Neuronal stem cell (in vitro differentiated cells): Measurements from ENCODE around the gene ANGPTL7.

Source experiments
- DNase-seq: peaks from one replicate; pipeline ENCODE4 v3.0.0-alpha.2; 2013; ENCODE audit warnings: low spot score
- H2AFZ ChIP-seq: one replicate; pipeline ENCODE4 v1.6.1; 2013; ENCODE audit warnings: mild to moderate bottlenecking, low read length, inconsistent platforms
- H2AK5ac ChIP-seq: 2 replicates; pipeline ENCODE4 v1.6.1; 2013; ENCODE audit warnings: low read depth, mild to moderate bottlenecking, inconsistent platforms, low read length, moderate library complexity, mixed read lengths
- H2BK120ac ChIP-seq: 2 replicates; pipeline ENCODE4 v1.6.1; 2013; ENCODE audit warnings: low read depth, mild to moderate bottlenecking, inconsistent platforms, low read length, moderate library complexity, mixed read lengths
- H2BK12ac ChIP-seq: one replicate; pipeline ENCODE4 v1.6.1; 2013; ENCODE audit warnings: low read length, inconsistent platforms
- H2BK15ac ChIP-seq: 2 replicates; pipeline ENCODE4 v1.6.1; 2013; ENCODE audit warnings: mild to moderate bottlenecking, low read length, inconsistent platforms, mixed read lengths
- H2BK5ac ChIP-seq: one replicate; pipeline ENCODE4 v1.6.1; 2013; ENCODE audit warnings: inconsistent platforms, mild to moderate bottlenecking, low read length, moderate library complexity
- H3K14ac ChIP-seq: one replicate; pipeline ENCODE4 v1.6.1; 2013; ENCODE audit warnings: low read length, inconsistent platforms
- H3K18ac ChIP-seq: 2 replicates; pipeline ENCODE4 v1.6.1; 2013; ENCODE audit warnings: low read length, inconsistent platforms
- H3K23ac ChIP-seq: 2 replicates; pipeline ENCODE4 v1.6.1; 2013; ENCODE audit warnings: low read depth, mild to moderate bottlenecking, mixed read lengths, low read length, inconsistent platforms; ENCODE audit not compliant: poor library complexity
- H3K27ac ChIP-seq: replicated peaks from 3 replicates; pipeline ENCODE4 v1.5.1; 2013; ENCODE audit warnings: low read length, inconsistent platforms
- H3K27me3 ChIP-seq, 3 experiments: 2 replicates each; pipeline ENCODE4 v1.6.1; 2013; ENCODE audit warnings: low read length in 3 of 3, mild to moderate bottlenecking in 2 of 3, inconsistent platforms in 1 of 3, low read depth in 1 of 3, mixed read lengths in 1 of 3, moderate library complexity in 1 of 3; ENCODE audit not compliant: control insufficient read depth in 3 of 3, insufficient read depth in 3 of 3
- H3K36me3 ChIP-seq, 2 donors: replicated peaks in 1 of 2; 2 replicates each; pipeline ENCODE4 v1.6.1; 2013; ENCODE audit warnings: low read length in 2 of 2; ENCODE audit not compliant: control insufficient read depth in 2 of 2, insufficient read depth in 2 of 2
- H3K4ac ChIP-seq: 2 replicates; pipeline ENCODE4 v1.6.1; 2013; ENCODE audit warnings: inconsistent platforms, mild to moderate bottlenecking, low read length, moderate library complexity
- H3K4me1 ChIP-seq, 2 donors: 1 replicate in 1 of 2; 2 replicates in 1 of 2; pipeline ENCODE4 v1.6.1; 2013; ENCODE audit warnings: low read length in 2 of 2, low read depth in 1 of 2; ENCODE audit not compliant: control insufficient read depth in 2 of 2, insufficient read depth in 1 of 2
- H3K4me2 ChIP-seq: one replicate; pipeline ENCODE4 v1.6.1; 2013; ENCODE audit warnings: mild to moderate bottlenecking, low read length, inconsistent platforms; ENCODE audit not compliant: insufficient read depth, poor library complexity, severe bottlenecking
- H3K4me3 ChIP-seq, 2 donors: 2 replicates each; pipeline ENCODE4 v1.5.1; 2013; ENCODE audit warnings: low read length in 2 of 2, mild to moderate bottlenecking in 2 of 2, inconsistent platforms in 1 of 2, moderate library complexity in 1 of 2
- H3K79me1 ChIP-seq: one replicate; pipeline ENCODE4 v1.6.1; 2013; ENCODE audit warnings: low read depth, mild to moderate bottlenecking, inconsistent platforms, low read length, moderate library complexity
- H3K9ac ChIP-seq: one replicate; pipeline ENCODE4 v1.6.1; 2013; ENCODE audit warnings: mild to moderate bottlenecking, low read depth, low read length, inconsistent platforms; ENCODE audit not compliant: poor library complexity
- H3K9me3 ChIP-seq, 2 donors: replicated peaks in 1 of 2; 2 replicates each; pipeline versions ENCODE3 to v1.6.1; 2013; ENCODE audit warnings: low read length in 2 of 2, mild to moderate bottlenecking in 2 of 2, inconsistent platforms in 1 of 2, low read depth in 1 of 2, mixed read lengths in 1 of 2, moderate library complexity in 1 of 2; ENCODE audit not compliant: control insufficient read depth in 2 of 2, insufficient read depth in 1 of 2
- H4K8ac ChIP-seq: one replicate; pipeline ENCODE4 v1.6.1; 2013; ENCODE audit warnings: low read depth, mild to moderate bottlenecking, inconsistent platforms, low read length, moderate library complexity
- H4K91ac ChIP-seq: one replicate; pipeline ENCODE4 v1.6.1; 2013; ENCODE audit warnings: low read length, low read depth, mild to moderate bottlenecking, inconsistent platforms; ENCODE audit not compliant: poor library complexity
- WGBS, 2 donors: extraction: QIAGEN DNeasy Blood & Tissue Kit; methylation state at CpG; one replicate each; pipeline ENCODE4 v1.1.7; 2013; ENCODE audit warnings: missing lambda C conversion rate in 2 of 2, mixed read lengths in 1 of 2; ENCODE audit not compliant: insufficient read length in 2 of 2, insufficient replicate concordance in 1 of 2; ENCODE audit errors: extremely low coverage in 2 of 2; 5-methylcytosine and 5-hydroxymethylcytosine counted together

ANGPTL7 gene

DNA sequence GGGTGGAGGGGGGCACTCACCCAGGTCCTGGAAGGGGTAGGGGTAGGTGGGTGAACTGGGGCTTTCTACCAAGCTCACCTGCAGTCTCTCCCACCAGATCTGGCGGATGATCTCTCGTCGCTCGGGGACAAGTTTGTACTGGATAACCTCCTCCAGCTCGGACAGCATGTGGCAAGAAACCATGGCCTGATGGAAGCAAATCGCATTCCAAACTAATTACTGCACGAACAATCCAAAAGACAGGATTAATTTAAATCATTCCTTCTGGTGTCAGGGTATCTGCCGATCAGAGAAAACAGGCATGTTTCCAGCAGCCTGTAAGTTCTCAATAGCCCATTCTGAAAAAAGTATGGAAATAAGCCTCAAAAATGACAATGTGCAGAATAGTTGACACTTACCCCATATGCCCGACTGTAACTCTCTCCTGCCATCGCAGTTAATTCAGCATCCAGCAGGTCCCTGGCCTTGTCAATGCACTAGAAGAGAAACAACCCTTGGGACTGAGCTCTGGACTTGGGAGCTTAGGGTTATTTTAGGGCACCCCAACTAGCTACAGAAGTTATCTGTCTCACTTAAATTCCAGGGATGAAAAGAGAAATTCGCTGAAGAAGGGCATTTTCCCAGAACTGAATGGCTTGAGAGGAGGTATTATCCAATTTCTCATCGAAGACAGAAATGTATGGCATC is 44.4 kb upstream of the ANGPTL7 start:
- DNase-seq, result no peak
- H3K4me1 ChIP-seq, result no peaks in the 10 kb centered on the region
- H3K27ac ChIP-seq, result no peak overlapping the region
- no peaks in the 10 kb centered on the region for H3K79me1 ChIP-seq
- H3K4me2 ChIP-seq, result no peak overlapping the region
- H2BK15ac ChIP-seq, result no peak overlapping the region
- H2AFZ ChIP-seq, result no peak overlapping the region
- no peak overlapping the region for H3K4me3 ChIP-seq
- peaks cover 28 to 86% of the 10 kb centered on the region in 2 donors for H3K36me3 ChIP-seq
- no peak overlapping the region for H3K14ac ChIP-seq
- H4K91ac ChIP-seq, result no peak overlapping the region
- no peaks in the 10 kb centered on the region for H3K9me3 ChIP-seq
- H2BK120ac ChIP-seq, result no peak overlapping the region
- no peak overlapping the region for H2BK12ac ChIP-seq
- no peaks in the 10 kb centered on the region for H3K27me3 ChIP-seq
- H3K4ac ChIP-seq, result no peak overlapping the region
- H3K9ac ChIP-seq, result no peak overlapping the region
- no peak overlapping the region for H3K18ac ChIP-seq
- H2AK5ac ChIP-seq, result no peak overlapping the region
- H3K23ac ChIP-seq, result no peak overlapping the region
- H4K8ac ChIP-seq, result no peak overlapping the region
- WGBS, 2 donors, result no CpG with 5 or more reads among the region's 12 CpGs
- no peak overlapping the region for H2BK5ac ChIP-seq

DNA sequence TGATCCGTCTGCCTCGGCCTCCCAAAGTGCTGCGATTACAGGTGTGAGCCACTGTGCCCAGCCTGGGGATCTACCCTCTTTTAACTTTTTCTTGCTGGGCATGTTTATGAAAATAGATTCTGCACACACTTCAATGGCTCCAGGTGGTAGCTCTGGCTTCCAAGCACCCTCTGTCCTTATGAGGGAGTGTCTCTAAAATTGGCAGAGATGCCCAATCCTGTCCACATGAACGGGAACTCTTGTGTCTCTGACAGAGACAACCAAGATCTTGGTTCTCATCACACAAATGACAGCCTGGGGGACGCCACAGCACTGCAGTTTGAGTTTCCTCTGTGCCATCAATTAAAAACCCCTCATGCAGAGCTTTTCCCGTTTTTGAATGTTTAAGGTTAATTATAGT is 43.4 kb upstream of the ANGPTL7 start:
- Histone ChIP-seq H2BK12ac (no peak overlapping the region), H2BK5ac (no peak overlapping the region), H2AK5ac (no peak overlapping the region), H4K91ac (no peak overlapping the region), H2BK120ac (no peak overlapping the region), H3K27me3 (no peaks in the 10 kb centered on the region), H3K14ac (no peak overlapping the region), H3K4me1 (no peaks in the 10 kb centered on the region), H3K36me3 (peaks cover 29 to 85% of the 10 kb centered on the region in 2 donors), H3K27ac (no peak overlapping the region), H3K4me3 (no peak overlapping the region), H3K18ac (no peak overlapping the region), H3K4ac (no peak overlapping the region), H2AFZ (no peak overlapping the region), H3K4me2 (no peak overlapping the region), H4K8ac (no peak overlapping the region), H3K23ac (no peak overlapping the region), H3K79me1 (no peaks in the 10 kb centered on the region), H3K9ac (no peak overlapping the region), H2BK15ac (no peak overlapping the region), H3K9me3 (no peaks in the 10 kb centered on the region)
- no CpG with 5 or more reads among the region's 6 CpGs for WGBS, 2 donors
- DNase-seq, result no peak

DNA sequence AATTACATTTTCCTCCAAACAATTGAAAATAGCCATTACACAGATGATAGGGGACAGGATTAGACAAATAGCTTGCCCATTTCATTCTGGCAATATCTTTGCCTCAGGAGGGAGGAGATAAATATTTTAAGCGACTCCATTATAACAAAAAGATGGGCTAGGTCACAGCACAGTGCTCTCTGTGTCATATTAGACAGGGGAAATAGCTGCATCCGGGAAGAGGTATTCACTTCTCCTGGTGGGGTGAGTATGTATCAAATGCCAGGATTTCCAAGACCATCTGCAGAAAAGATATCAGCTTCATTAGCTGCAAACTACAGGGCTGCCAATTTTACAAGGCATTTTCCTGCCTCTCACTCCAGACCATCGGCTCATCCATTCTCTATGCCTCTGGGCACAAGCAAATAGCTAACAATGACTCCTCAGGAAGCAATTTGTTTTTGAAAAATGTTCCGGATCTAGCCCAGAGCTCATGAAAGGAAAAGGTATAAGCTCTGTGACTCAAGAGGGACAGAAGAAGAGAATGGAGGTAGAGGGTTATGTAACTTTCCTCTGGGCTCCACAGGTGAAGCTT is 41.9 kb upstream of the ANGPTL7 start:
- no peak overlapping the region for H3K23ac ChIP-seq
- H3K9me3 ChIP-seq, result no peaks in the 10 kb centered on the region
- H3K79me1 ChIP-seq, result no peaks in the 10 kb centered on the region
- H3K36me3 ChIP-seq, result peaks cover 32 to 96% of the 10 kb centered on the region in 2 donors
- H2AK5ac ChIP-seq, result no peak overlapping the region
- H3K14ac ChIP-seq, result no peak overlapping the region
- H3K4me1 ChIP-seq, result no peaks in the 10 kb centered on the region
- no peak for DNase-seq
- H2BK12ac ChIP-seq, result no peak overlapping the region
- no peak overlapping the region for H3K27ac ChIP-seq
- no peak overlapping the region for H2BK15ac ChIP-seq
- no peaks in the 10 kb centered on the region for H3K27me3 ChIP-seq
- H2AFZ ChIP-seq, result no peak overlapping the region
- H2BK120ac ChIP-seq, result no peak overlapping the region
- no peak overlapping the region for H4K8ac ChIP-seq
- WGBS, 2 donors, result no CpG with 5 or more reads among the region's 4 CpGs
- no peak overlapping the region for H2BK5ac ChIP-seq
- H3K4ac ChIP-seq, result no peak overlapping the region
- no peak overlapping the region for H3K9ac ChIP-seq
- H4K91ac ChIP-seq, result no peak overlapping the region
- no peak overlapping the region for H3K18ac ChIP-seq
- H3K4me3 ChIP-seq, result no peak overlapping the region
- no peak overlapping the region for H3K4me2 ChIP-seq

DNA sequence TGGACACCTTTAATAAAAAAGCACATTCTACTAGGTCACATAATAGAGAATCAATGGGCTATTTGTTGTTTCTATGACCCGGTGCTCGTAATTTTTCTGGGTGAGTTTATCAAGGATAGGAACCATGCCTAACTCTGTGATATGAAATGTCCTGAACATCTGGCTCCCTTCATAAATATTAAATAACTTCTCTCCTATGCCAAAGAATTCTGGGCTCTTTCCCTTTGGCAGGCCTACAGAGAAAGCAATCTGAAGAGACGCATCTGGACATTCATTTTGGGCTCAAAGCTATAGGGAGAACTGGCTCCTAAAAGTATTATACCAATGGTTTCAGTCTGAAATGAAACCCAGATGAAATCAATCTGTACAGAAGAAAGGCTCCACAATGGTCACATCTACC is 38.8 kb upstream of the ANGPTL7 start:
- H3K23ac ChIP-seq, result no peak overlapping the region
- H3K9me3 ChIP-seq, result no peaks in the 10 kb centered on the region
- H2BK15ac ChIP-seq, result no peak overlapping the region
- no peaks in the 10 kb centered on the region for H3K4me1 ChIP-seq
- H3K79me1 ChIP-seq, result no peaks in the 10 kb centered on the region
- DNase-seq, result no peak
- no peak overlapping the region for H2BK12ac ChIP-seq
- peaks cover 25 to 95% of the 10 kb centered on the region in 2 donors for H3K36me3 ChIP-seq
- no peak overlapping the region for H3K18ac ChIP-seq
- no peak overlapping the region for H2AK5ac ChIP-seq
- H3K4ac ChIP-seq, result no peak overlapping the region
- no peak overlapping the region for H4K8ac ChIP-seq
- no peak overlapping the region for H3K4me3 ChIP-seq
- H3K27ac ChIP-seq, result no peak overlapping the region
- no CpG with 5 or more reads among the region's 3 CpGs for WGBS, 2 donors
- H2BK5ac ChIP-seq, result no peak overlapping the region
- no peak overlapping the region for H2AFZ ChIP-seq
- no peaks in the 10 kb centered on the region for H3K27me3 ChIP-seq
- H2BK120ac ChIP-seq, result no peak overlapping the region
- no peak overlapping the region for H3K4me2 ChIP-seq
- no peak overlapping the region for H3K9ac ChIP-seq
- H3K14ac ChIP-seq, result no peak overlapping the region
- H4K91ac ChIP-seq, result no peak overlapping the region
